Lung (tissue), 12 donors: ENCODE results near the gene PROM1. TPM values are rescaled to one million over a fixed set of nuclear protein-coding genes. Genes with fewer than 3 reads are reported as not detected.

Source experiments
- ATAC-seq: fragments of 200-7000 bp; cut with Tn5 transposase; one replicate; pipeline ENCODE4 v1.9.1; 2020; ENCODE audit warnings: moderate number of reproducible peaks; ENCODE audit not compliant: insufficient read depth, low FRiP score
- DNase-seq, 3 donors: peaks; one replicate each; pipeline ENCODE4 v3.0.0-alpha.2; 2013 to 2017
- H3K27ac ChIP-seq, 2 donors: one replicate each; pipeline ENCODE4 v1.5.1; 2013; ENCODE audit warnings: mild to moderate bottlenecking in 2 of 2, moderate library complexity in 2 of 2, control low read depth in 1 of 2, inconsistent platforms in 1 of 2, low read depth in 1 of 2, low read length in 1 of 2
- H3K27me3 ChIP-seq, 3 donors: one replicate each; pipeline ENCODE4 v1.5.1; 2013; ENCODE audit warnings: low read length in 2 of 3; ENCODE audit not compliant: control insufficient read depth in 3 of 3, insufficient read depth in 3 of 3
- H3K36me3 ChIP-seq, 4 donors: one replicate each; pipeline ENCODE4 v1.5.1; 2013; ENCODE audit warnings: low read length in 4 of 4, mild to moderate bottlenecking in 1 of 4, moderate library complexity in 1 of 4; ENCODE audit not compliant: control insufficient read depth in 4 of 4, insufficient read depth in 4 of 4
- H3K4me1 ChIP-seq, 5 donors: one replicate each; pipeline ENCODE4 v1.5.1; 2013; ENCODE audit warnings: low read length in 5 of 5, mild to moderate bottlenecking in 2 of 5, moderate library complexity in 1 of 5; ENCODE audit not compliant: control insufficient read depth in 5 of 5, insufficient read depth in 5 of 5
- H3K4me3 ChIP-seq: one replicate; pipeline ENCODE4 v1.5.1; 2013; ENCODE audit warnings: mild to moderate bottlenecking, control low read depth, moderate library complexity
- H3K9ac ChIP-seq, 2 donors: one replicate each; pipeline ENCODE4 v1.5.1; 2013; ENCODE audit warnings: low read length in 2 of 2, control low read depth in 1 of 2; ENCODE audit not compliant: insufficient read depth in 1 of 2
- H3K9me3 ChIP-seq, 4 donors: one replicate each; pipeline ENCODE4 v1.5.1; 2013; ENCODE audit warnings: low read length in 3 of 4, mild to moderate bottlenecking in 1 of 4, moderate library complexity in 1 of 4; ENCODE audit not compliant: control insufficient read depth in 4 of 4, insufficient read depth in 3 of 4
- CTCF ChIP-seq: IDR thresholded peaks from 2 replicates; pipeline ENCODE4 v1.5.1; 2012; ENCODE audit warnings: mild to moderate bottlenecking; ENCODE audit errors: control extremely low read depth, extremely low read depth
- WGBS, 2 donors: extraction: QIAGEN DNeasy Blood & Tissue Kit; methylation state at CpG; one replicate each; pipeline ENCODE4 v1.1.7; 2013; 5-methylcytosine and 5-hydroxymethylcytosine counted together
- polyA plus RNA-seq, 2 donors: library from polyadenylated mRNA; stranded (reverse); fragments of 200-250 nt; gene quantifications; one replicate each; pipeline ENCODE4 v1.2.1, GENCODE V29; 2013
- total RNA-seq, 2 donors: library from RNA; depleted of rRNA in 1 of 2; stranded (reverse); fragments of >200 nt in 1 of 2; gene quantifications; one replicate each; pipeline ENCODE4 v1.2.1, GENCODE V29; 2014 to 2021
- donor health status: control.
- donor health status: control.
- donor health status: Bipolar disorder and iron deficiency.
- donor health status: healthy.
- donor health status: DM: yes; HTN: yes; CAD: no.

Gene PROM1
- total and polyA plus RNA-seq, 4 donors, result 6.7 to 49.5 (median 27.6) TPM

- no peaks in the 10 kb centered on the region for H3K4me1 ChIP-seq
- 68 to 77% methylated on average over 2 of the region's 2 CpGs for WGBS, 2 donors
- TF ChIP-seq CTCF, result no peak
- H3K9me3 ChIP-seq, result peaks cover 0 to 3% (median 0%) of the 10 kb centered on the region in 4 donors
- no peak overlapping the region for H3K9ac ChIP-seq
- no peak for DNase-seq
- no peak overlapping the region for H3K4me3 ChIP-seq
- no peak for ATAC-seq
- H3K36me3 ChIP-seq, result no peaks in the 10 kb centered on the region
- H3K27me3 ChIP-seq, result peaks cover 0 to 3% (median 3%) of the 10 kb centered on the region in 3 donors
- H3K27ac ChIP-seq, result no peak overlapping the region
These were observed 138.9 kb downstream of the PROM1 start for GRCh38 chr4:15944895-15945294.

GRCh38 chr4:15942283-15942682, 141.5 kb downstream of the PROM1 start:
- WGBS, 2 donors, result 91 to 93% methylated on average over 1 of the region's 1 CpG
- TF ChIP-seq CTCF, result no peak

GRCh38 chr4:15938640-15939039, 145.2 kb downstream of the PROM1 start, which contains the start of gene FGFBP1:
Gene FGFBP1 (minus strand): TSS chr4:15938740. CDS start chr4:15936632, 2,108 bp downstream.
- Histone ChIP-seq H3K9ac (no peak within 1 kb of the TSS), H3K4me3 (no peak within 1 kb of the TSS), H3K4me1 (peaks cover 0 to 5% (median 0%) of the 10 kb centered on the region in 5 donors), H3K27ac (no peak within 1 kb of the TSS), H3K9me3 (peaks cover 0 to 1% (median 0%) of the 10 kb centered on the region in 4 donors), H3K27me3 (peaks cover 0 to 3% (median 3%) of the 10 kb centered on the region in 3 donors), H3K36me3 (no peaks in the 10 kb centered on the region)
- ATAC-seq (no peak), DNase-seq (no peak)
- 53 to 57% methylated on average over 4 of the region's 4 CpGs for WGBS, 2 donors
- TF ChIP-seq CTCF, result no peak

More at GRCh38 chr4:15942283-15942682, 141.5 kb downstream of the PROM1 start:
- Histone ChIP-seq H3K9ac (no peak overlapping the region), H3K9me3 (peaks cover 0 to 1% (median 0%) of the 10 kb centered on the region in 4 donors), H3K27ac (no peak overlapping the region), H3K4me1 (peaks cover 0 to 3% (median 0%) of the 10 kb centered on the region in 5 donors), H3K4me3 (no peak overlapping the region), H3K27me3 (peaks cover 0 to 3% (median 3%) of the 10 kb centered on the region in 3 donors), H3K36me3 (no peaks in the 10 kb centered on the region)
- DNase-seq (no peak), ATAC-seq (no peak)

GRCh38 chr4:15938182-15938581, 145.6 kb downstream of the PROM1 start:
- Histone ChIP-seq H3K9me3 (peaks cover 0 to 1% (median 0%) of the 10 kb centered on the region in 4 donors), H3K4me1 (peaks cover 0 to 5% (median 0%) of the 10 kb centered on the region in 5 donors), H3K27ac (no peak overlapping the region), H3K4me3 (no peak overlapping the region), H3K27me3 (peaks cover 0 to 3% (median 3%) of the 10 kb centered on the region in 3 donors), H3K9ac (no peak overlapping the region), H3K36me3 (no peaks in the 10 kb centered on the region)
- WGBS, 2 donors, result 35 to 50% methylated on average over 8 of the region's 8 CpGs
- peak in 2 of 3 donors; percentile 24 to 51 for DNase-seq
- peak; percentile 63 for ATAC-seq
- TF ChIP-seq CTCF, result no peak
